ENCODE results near the gene OMP. TPM values are rescaled to one million over a fixed set of nuclear protein-coding genes. Genes with fewer than 3 reads are reported as not detected.
A peak's percentile ranks its signal among the peaks of the same experiment; 100 is the strongest.
"Not testable (repeated sequence)": the region's sequence is repeated elsewhere in the genome, so short reads cannot be mapped to it uniquely, and the experiment has no call there.

The OMP gene
- total and polyA plus RNA-seq, 5 experiments from 2014 or later = 1.1 TPM; not detected in 4

- no peaks in the 10 kb centered on the region for H3K9me3 Mint-ChIP-seq
- DNase-seq = peak; percentile 63 to 90 (median 73)
- ATAC-seq = peak; percentile 98 to 100
- POLR2A ChIA-PET = interaction anchor here (1.0 to 3.8 kb wide), 4 partner anchors 9 to 44 kb away, joined by 4 to 17 read pairs (median 12); no protein-coding TSS in a partner anchor
- H3K27me3 Mint-ChIP-seq = no peaks in the 10 kb centered on the region
- no peak overlapping the region for H3K4me3 Mint-ChIP-seq
- H3K27ac Mint-ChIP-seq = no peak overlapping the region
- H3K4me1 Mint-ChIP-seq = peaks cover 2 to 7% (median 3%) of the 10 kb centered on the region in 4 donors
- H3K36me3 Mint-ChIP-seq = peaks cover 0 to 4% (median 0%) of the 10 kb centered on the region in 3 donors
Observed at GRCh38 chr11:77091146-77091940, 11.3 kb upstream of the OMP start.

DNA sequence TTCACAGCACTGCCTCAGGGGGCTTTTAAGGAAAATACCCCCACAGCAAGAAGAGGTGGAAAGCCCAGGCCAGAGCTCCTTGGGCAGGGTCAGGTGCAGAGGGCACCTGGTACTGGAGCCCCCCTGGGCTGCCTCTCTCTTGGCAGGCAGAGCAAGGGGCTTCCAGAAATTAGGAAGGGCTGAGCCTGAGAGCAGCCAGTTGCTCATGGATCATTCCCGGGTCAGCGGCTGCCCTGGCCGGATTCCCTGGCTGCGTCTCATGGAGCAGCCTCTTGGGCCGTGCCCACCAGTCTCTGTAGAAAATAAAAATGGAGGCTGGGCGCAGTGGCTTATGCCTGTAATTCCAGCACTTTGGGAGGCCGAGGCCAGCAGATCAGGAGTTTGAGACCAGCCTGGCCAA, 10.3 kb upstream of the OMP start:
- DNase-seq (peak in 1 of 10 donors; percentile 22), ATAC-seq (no peak)
- H3K4me3 Mint-ChIP-seq = no peak overlapping the region
- H3K36me3 Mint-ChIP-seq = peaks cover 0 to 4% (median 0%) of the 10 kb centered on the region in 3 donors
- no peak overlapping the region for H3K27ac Mint-ChIP-seq
- H3K9me3 Mint-ChIP-seq = no peaks in the 10 kb centered on the region
- no peaks in the 10 kb centered on the region for H3K27me3 Mint-ChIP-seq
- peaks cover 2 to 7% (median 3%) of the 10 kb centered on the region in 4 donors for H3K4me1 Mint-ChIP-seq
- POLR2A ChIA-PET = interaction anchor here (1.7 to 3.8 kb wide), 3 partner anchors 10 to 45 kb away, joined by 9 to 17 read pairs (median 15); no protein-coding TSS in a partner anchor

- peaks cover 2 to 7% (median 3%) of the 10 kb centered on the region in 4 donors for H3K4me1 Mint-ChIP-seq
- no peaks in the 10 kb centered on the region for H3K9me3 Mint-ChIP-seq
- POLR2A ChIA-PET = no interaction called here
- no peaks in the 10 kb centered on the region for H3K27me3 Mint-ChIP-seq
- no peak overlapping the region for H3K4me3 Mint-ChIP-seq
- peaks cover 0 to 4% (median 0%) of the 10 kb centered on the region in 3 donors for H3K36me3 Mint-ChIP-seq
- ATAC-seq (no peak), DNase-seq (peak in 1 of 10 donors; percentile 26)
- no peak overlapping the region for H3K27ac Mint-ChIP-seq
Observed at GRCh38 chr11:77093056-77093891, 9.4 kb upstream of the OMP start.

- no peak overlapping the region for H3K4me3 Mint-ChIP-seq
- H3K27ac Mint-ChIP-seq = no peak overlapping the region
- no peak for ATAC-seq
- no peaks in the 10 kb centered on the region for H3K9me3 Mint-ChIP-seq
- peaks cover 2 to 7% (median 3%) of the 10 kb centered on the region in 4 donors for H3K4me1 Mint-ChIP-seq
- POLR2A ChIA-PET = no interaction called here
- H3K36me3 Mint-ChIP-seq = peaks cover 0 to 4% (median 0%) of the 10 kb centered on the region in 3 donors
- H3K27me3 Mint-ChIP-seq = no peaks in the 10 kb centered on the region
- peak in 1 of 10 donors; percentile 38 for DNase-seq
Observed at GRCh38 chr11:77093987-77094840, 8.4 kb upstream of the OMP start.

DNA sequence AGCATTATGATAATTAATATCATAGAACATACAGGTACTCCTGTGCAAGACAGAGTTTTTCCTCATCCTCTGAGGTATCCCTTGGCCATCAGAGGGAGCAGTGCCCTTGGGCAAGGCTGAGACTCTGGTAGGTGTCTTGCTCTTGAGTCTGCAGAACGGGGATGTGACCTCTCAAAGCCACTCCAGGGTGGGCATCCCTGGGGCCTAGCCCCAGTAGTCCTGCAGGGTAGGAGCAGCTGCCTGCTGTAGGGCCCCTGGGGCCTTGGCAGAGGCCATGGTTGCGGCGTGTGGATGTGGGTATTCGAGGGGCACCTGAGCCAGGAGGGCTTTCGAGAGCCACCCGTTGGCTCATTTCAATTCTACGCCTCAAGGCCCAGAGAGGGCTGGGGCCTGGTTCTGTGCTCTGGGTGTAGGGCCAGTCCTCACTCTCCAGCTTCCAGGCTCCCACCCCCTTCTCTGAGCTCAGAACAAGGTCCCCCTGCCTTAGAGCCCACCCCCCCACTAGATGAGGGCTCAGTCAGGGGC, 7.7 kb upstream of the OMP start:
- Mint-ChIP-seq H3K4me3 (no peak overlapping the region), H3K27ac (no peak overlapping the region), H3K36me3 (peaks cover 0 to 4% (median 0%) of the 10 kb centered on the region in 3 donors), H3K4me1 (peaks cover 2 to 7% (median 3%) of the 10 kb centered on the region in 4 donors), H3K27me3 (no peaks in the 10 kb centered on the region), H3K9me3 (no peaks in the 10 kb centered on the region)
- peak in 1 of 10 donors; percentile 49 for DNase-seq
- ATAC-seq = no peak
- POLR2A ChIA-PET = no interaction called here

- Mint-ChIP-seq H3K9me3 (no peaks in the 10 kb centered on the region), H3K36me3 (peaks cover 0 to 4% (median 0%) of the 10 kb centered on the region in 3 donors), H3K27ac (no peak overlapping the region), H3K4me3 (no peak overlapping the region), H3K4me1 (peaks cover 2 to 6% (median 3%) of the 10 kb centered on the region in 4 donors), H3K27me3 (no peaks in the 10 kb centered on the region)
- ATAC-seq (no peak), DNase-seq (peak in 1 of 10 donors; percentile 55)
- POLR2A ChIA-PET = no interaction called here
Observed at GRCh38 chr11:77095551-77096490, 6.8 kb upstream of the OMP start.

GRCh38 chr11:77096591-77097019, 6.0 kb upstream of the OMP start:
- POLR2A ChIA-PET = no interaction called here
- Mint-ChIP-seq H3K4me3 (no peak overlapping the region), H3K27me3 (no peaks in the 10 kb centered on the region), H3K36me3 (peaks cover 0 to 4% (median 0%) of the 10 kb centered on the region in 3 donors), H3K4me1 (no peaks in the 10 kb centered on the region), H3K27ac (no peak overlapping the region), H3K9me3 (no peaks in the 10 kb centered on the region)
- ATAC-seq (no peak), DNase-seq (peak in 1 of 10 donors; percentile 47)

DNA sequence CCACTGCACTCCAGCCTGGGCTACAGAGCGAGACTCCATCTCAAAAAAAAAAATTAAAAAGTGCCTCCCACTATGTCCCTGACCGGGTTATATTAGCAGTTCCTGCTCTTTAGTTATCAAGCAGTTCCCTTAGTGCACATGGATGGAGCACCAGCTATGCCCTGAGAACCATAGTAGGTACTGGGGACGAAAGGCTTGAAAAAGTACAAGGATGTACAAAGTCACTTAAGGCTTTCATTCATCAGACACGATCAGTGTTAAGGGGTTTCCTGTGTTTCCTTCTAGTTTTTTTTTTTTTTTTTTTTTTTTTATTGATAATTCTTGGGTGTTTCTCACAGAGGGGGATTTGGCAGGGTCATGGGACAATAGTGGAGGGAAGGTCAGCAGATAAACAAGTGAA, 5.5 kb upstream of the OMP start:
- H3K36me3 Mint-ChIP-seq, H3K4me3 Mint-ChIP-seq, H3K27ac Mint-ChIP-seq, H3K9me3 Mint-ChIP-seq, H3K4me1 Mint-ChIP-seq, POLR2A ChIA-PET, H3K27me3 Mint-ChIP-seq, ATAC-seq: not testable (repeated sequence)
- DNase-seq = peak in 1 of 10 donors; percentile 8

- no peaks in the 10 kb centered on the region for H3K27me3 Mint-ChIP-seq
- H3K9me3 Mint-ChIP-seq = no peaks in the 10 kb centered on the region
- ATAC-seq = no peak
- no peak overlapping the region for H3K27ac Mint-ChIP-seq
- DNase-seq = peak in 1 of 10 donors; percentile 41
- H3K36me3 Mint-ChIP-seq = peaks cover 0 to 2% (median 0%) of the 10 kb centered on the region in 3 donors
- H3K4me3 Mint-ChIP-seq = no peak overlapping the region
- H3K4me1 Mint-ChIP-seq = no peaks in the 10 kb centered on the region
- POLR2A ChIA-PET = no interaction called here
Observed at GRCh38 chr11:77100166-77101042, 2.2 kb upstream of the OMP start.

DNA sequence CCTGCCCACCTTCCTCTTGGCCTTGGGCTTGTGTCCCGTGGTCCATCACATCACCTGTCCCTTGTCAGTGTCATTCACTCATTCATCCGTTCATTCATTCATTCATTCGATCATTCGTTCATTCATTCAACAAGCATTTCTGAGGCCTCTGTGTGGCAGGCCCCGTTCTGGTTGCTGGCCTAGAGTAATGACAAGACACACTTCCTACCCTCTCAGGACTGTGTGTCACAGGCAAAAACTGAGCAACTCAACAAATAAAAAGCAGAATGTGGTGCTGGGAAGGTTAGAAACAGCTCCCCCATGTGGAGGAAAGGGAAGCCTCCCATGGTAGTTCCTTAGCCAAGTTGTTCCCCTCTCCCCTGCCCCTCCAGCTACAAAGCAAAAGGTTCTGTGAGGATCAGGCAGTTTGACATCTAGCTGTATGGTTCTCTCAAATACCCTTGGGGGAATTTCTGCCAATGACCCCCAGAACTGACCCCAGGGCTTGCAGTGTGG, 1.6 kb upstream of the OMP start:
- Mint-ChIP-seq H3K9me3 (no peaks in the 10 kb centered on the region), H3K36me3 (peaks cover 0 to 2% (median 0%) of the 10 kb centered on the region in 3 donors), H3K27me3 (no peaks in the 10 kb centered on the region), H3K4me1 (no peaks in the 10 kb centered on the region), H3K27ac (peak overlapping the region in 1 of 10 donors; percentile 18), H3K4me3 (no peak overlapping the region)
- POLR2A ChIA-PET = no interaction called here
- DNase-seq = peak in 1 of 10 donors; percentile 35
- no peak for ATAC-seq

All from naive thymus-derived CD8-positive, alpha-beta T cell (primary cell).